Liver (tissue), 9 donors: Measurements from ENCODE around the gene PREP. TPM values are rescaled to one million over a fixed set of nuclear protein-coding genes. Genes with fewer than 3 reads are reported as not detected.

Experiments
- DNase-seq: peaks from one replicate; pipeline ENCODE4 v3.0.0-alpha.2; 2017; ENCODE audit warnings: low spot score
- H3K27ac ChIP-seq, 2 donors: one replicate each; pipeline ENCODE4 v1.7.0; 2013; ENCODE audit warnings: inconsistent platforms in 2 of 2, low read length in 2 of 2, control low read depth in 1 of 2, low read depth in 1 of 2, mild to moderate bottlenecking in 1 of 2
- H3K27me3 ChIP-seq, 4 donors: one replicate each; pipeline versions ENCODE4 v1.6.1 to v1.7.0; 2013; ENCODE audit warnings: low read length in 3 of 4, inconsistent platforms in 1 of 4, mild to moderate bottlenecking in 1 of 4, moderate library complexity in 1 of 4; ENCODE audit not compliant: control insufficient read depth in 4 of 4, insufficient read depth in 4 of 4
- H3K36me3 ChIP-seq, 4 donors: one replicate each; pipeline versions ENCODE4 v1.6.1 to v1.7.0; 2013; ENCODE audit warnings: low read length in 3 of 4, mild to moderate bottlenecking in 3 of 4, low read depth in 1 of 4, moderate library complexity in 1 of 4; ENCODE audit not compliant: control insufficient read depth in 4 of 4, insufficient read depth in 3 of 4
- H3K4me1 ChIP-seq, 4 donors: one replicate each; pipeline versions ENCODE4 v1.6.1 to v1.7.0; 2013; ENCODE audit warnings: low read length in 3 of 4, mild to moderate bottlenecking in 3 of 4, moderate library complexity in 1 of 4; ENCODE audit not compliant: control insufficient read depth in 4 of 4, insufficient read depth in 4 of 4
- H3K4me3 ChIP-seq, 3 donors: one replicate each; pipeline versions ENCODE4 v1.6.1 to v1.7.0; 2013; ENCODE audit warnings: low read length in 3 of 3, control low read depth in 1 of 3, low read depth in 1 of 3, mild to moderate bottlenecking in 1 of 3
- H3K9ac ChIP-seq, 2 donors: one replicate each; pipeline ENCODE4 v1.7.0; 2013; ENCODE audit warnings: low read length in 2 of 2, mild to moderate bottlenecking in 2 of 2, moderate library complexity in 2 of 2, control low read depth in 1 of 2, low read depth in 1 of 2
- H3K9me3 ChIP-seq, 4 donors: one replicate each; pipeline versions ENCODE4 v1.6.1 to v1.7.0; 2013; ENCODE audit warnings: low read length in 3 of 4; ENCODE audit not compliant: control insufficient read depth in 4 of 4
- ATF3 ChIP-seq: IDR thresholded peaks from 2 replicates; pipeline ENCODE4 v1.6.1; 2016; ENCODE audit warnings: antibody characterized with exemption
- EGR1 ChIP-seq, 2 donors: IDR thresholded peaks; 2 replicates each; pipeline ENCODE4 v1.6.1; 2016 to 2018; ENCODE audit warnings: antibody characterized with exemption in 2 of 2, low read depth in 2 of 2
- FOXA1 ChIP-seq: IDR thresholded peaks from 2 replicates; pipeline ENCODE4 v1.6.1; 2016; ENCODE audit warnings: antibody characterized with exemption
- FOXA2 ChIP-seq: IDR thresholded peaks from 2 replicates; pipeline ENCODE4 v1.6.1; 2016; ENCODE audit warnings: antibody characterized with exemption
- GABPA ChIP-seq, 2 donors: IDR thresholded peaks in 1 of 2; conservative IDR thresholded peaks in 1 of 2; 2 replicates each; pipeline ENCODE4 v1.6.1; 2016; ENCODE audit warnings: antibody characterized with exemption in 2 of 2, mild to moderate bottlenecking in 1 of 2, moderate library complexity in 1 of 2
- HNF4A ChIP-seq, 2 donors: conservative IDR thresholded peaks; 2 replicates each; pipeline ENCODE4 v1.6.1; 2016; ENCODE audit warnings: antibody characterized with exemption in 2 of 2, mild to moderate bottlenecking in 2 of 2
- HNF4G ChIP-seq: IDR thresholded peaks from 2 replicates; pipeline ENCODE4 v1.6.1; 2016; ENCODE audit warnings: antibody characterized with exemption
- JUND ChIP-seq, 2 donors: IDR thresholded peaks; 2 replicates each; pipeline ENCODE4 v1.6.1; 2016; ENCODE audit warnings: antibody characterized with exemption in 2 of 2
- NR2F2 ChIP-seq: IDR thresholded peaks from 2 replicates; pipeline ENCODE4 v1.6.1; 2016; ENCODE audit warnings: antibody characterized with exemption
- RAD21 ChIP-seq, 2 donors: IDR thresholded peaks; 2 replicates each; pipeline ENCODE4 v1.6.1; 2016; ENCODE audit warnings: antibody characterized with exemption in 2 of 2, mild to moderate bottlenecking in 2 of 2
- REST ChIP-seq: IDR thresholded peaks from 2 replicates; pipeline ENCODE4 v1.6.1; 2016; ENCODE audit warnings: antibody characterized with exemption, mild to moderate bottlenecking
- RXRA ChIP-seq, 2 donors: IDR thresholded peaks; 2 replicates each; pipeline ENCODE4 v1.6.1; 2017 to 2018; ENCODE audit warnings: antibody characterized with exemption in 2 of 2, mild to moderate bottlenecking in 1 of 2
- SP1 ChIP-seq: IDR thresholded peaks from 2 replicates; pipeline ENCODE4 v1.6.1; 2018; ENCODE audit warnings: antibody characterized with exemption, mild to moderate bottlenecking
- TAF1 ChIP-seq: conservative IDR thresholded peaks from 2 replicates; pipeline ENCODE4 v1.6.1; 2016; ENCODE audit warnings: antibody characterized with exemption, mild to moderate bottlenecking
- YY1 ChIP-seq: IDR thresholded peaks from 2 replicates; pipeline ENCODE4 v1.6.1; 2016; ENCODE audit warnings: antibody characterized with exemption, mild to moderate bottlenecking
- WGBS: extraction: QIAGEN DNeasy Blood & Tissue Kit; methylation state at CpG from one replicate; pipeline ENCODE4 v1.1.7; 2013; 5-methylcytosine and 5-hydroxymethylcytosine counted together
- polyA plus RNA-seq, 2 donors: library from polyadenylated mRNA; stranded (reverse) in 1 of 2; unstranded in 1 of 2; fragments of 200-250 nt in 1 of 2; fragments of >200 nt in 1 of 2; fragmentation: Nextera tagmentation in 1 of 2; extraction: Ambion mirVana in 1 of 2; gene quantifications; one replicate each; pipeline versions ENCODE4 v1.2.1 to v1.2.3, GENCODE V29; 2013 to 2015
- total RNA-seq, 2 donors: library from RNA; depleted of rRNA; stranded (reverse); fragments of >200 nt; gene quantifications; one replicate each; pipeline ENCODE4 v1.2.3, GENCODE V29; 2014
- TF ChIP-seq, protein P1 (sequence below): fragments of 150-350 bp; IDR thresholded peaks from 2 replicates; pipeline ENCODE4 v1.5.1; 2017; ENCODE audit warnings: improper control_type of control experiment, low read depth, low read length; ENCODE audit not compliant: missing input control
- TF ChIP-seq, protein P2 (sequence below): IDR thresholded peaks from 2 replicates; pipeline ENCODE4 v1.6.1; 2016; ENCODE audit warnings: antibody characterized with exemption
- TF ChIP-seq, protein P3 (sequence below): IDR thresholded peaks from 2 replicates; pipeline ENCODE4 v1.6.1; 2016; ENCODE audit warnings: antibody characterized with exemption
- donor health status: healthy.
- donor health status: healthy.
- donor health status: healthy.
- donor health status: healthy.
- donor health status: healthy.

The PREP gene
- total and polyA plus RNA-seq, 4 donors, result 7.3 to 17.7 (median 13.0) TPM

DNA sequence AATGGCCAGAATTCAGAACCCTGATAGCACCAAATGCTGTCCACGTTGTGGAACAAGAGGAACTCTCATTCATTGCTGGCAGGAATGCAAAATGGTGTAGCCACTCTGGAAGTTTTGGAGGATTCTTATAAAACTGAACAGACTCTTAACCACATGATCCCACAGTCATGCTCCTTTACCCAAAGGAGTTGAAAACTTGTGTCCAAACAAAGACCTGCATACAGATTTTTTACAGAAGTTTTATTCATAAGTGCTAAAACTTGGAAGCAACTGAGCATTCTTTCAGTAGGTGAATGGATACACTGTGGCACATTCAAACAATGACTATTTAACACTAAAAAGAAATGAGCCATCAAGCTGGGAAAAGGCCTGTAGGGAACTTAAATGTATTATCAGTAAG lies 32.5 kb downstream of the PREP start:
- DNase-seq, result no peak
- Histone ChIP-seq H3K4me3 (no peak overlapping the region), H3K27ac (no peak overlapping the region), H3K4me1 (no peaks in the 10 kb centered on the region), H3K27me3 (no peaks in the 10 kb centered on the region), H3K9ac (no peak overlapping the region), H3K9me3 (no peaks in the 10 kb centered on the region), H3K36me3 (peaks cover 4 to 31% (median 20%) of the 10 kb centered on the region in 4 donors)
- 93% methylated on average over 1 of the region's 1 CpG for WGBS
- no peak for TF ChIP-seq FOXA1
- no peak for TF ChIP-seq REST
- TF ChIP-seq HNF4A (conservative IDR thresholded peaks at IDR 0.05), result no peak
- no peak for TF ChIP-seq RXRA (IDR thresholded peaks at IDR 0.05)
- no peak for TF ChIP-seq SP1
- TF ChIP-seq, protein P1, sequence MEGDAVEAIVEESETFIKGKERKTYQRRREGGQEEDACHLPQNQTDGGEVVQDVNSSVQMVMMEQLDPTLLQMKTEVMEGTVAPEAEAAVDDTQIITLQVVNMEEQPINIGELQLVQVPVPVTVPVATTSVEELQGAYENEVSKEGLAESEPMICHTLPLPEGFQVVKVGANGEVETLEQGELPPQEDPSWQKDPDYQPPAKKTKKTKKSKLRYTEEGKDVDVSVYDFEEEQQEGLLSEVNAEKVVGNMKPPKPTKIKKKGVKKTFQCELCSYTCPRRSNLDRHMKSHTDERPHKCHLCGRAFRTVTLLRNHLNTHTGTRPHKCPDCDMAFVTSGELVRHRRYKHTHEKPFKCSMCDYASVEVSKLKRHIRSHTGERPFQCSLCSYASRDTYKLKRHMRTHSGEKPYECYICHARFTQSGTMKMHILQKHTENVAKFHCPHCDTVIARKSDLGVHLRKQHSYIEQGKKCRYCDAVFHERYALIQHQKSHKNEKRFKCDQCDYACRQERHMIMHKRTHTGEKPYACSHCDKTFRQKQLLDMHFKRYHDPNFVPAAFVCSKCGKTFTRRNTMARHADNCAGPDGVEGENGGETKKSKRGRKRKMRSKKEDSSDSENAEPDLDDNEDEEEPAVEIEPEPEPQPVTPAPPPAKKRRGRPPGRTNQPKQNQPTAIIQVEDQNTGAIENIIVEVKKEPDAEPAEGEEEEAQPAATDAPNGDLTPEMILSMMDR, result no peak
- TF ChIP-seq, protein P2, sequence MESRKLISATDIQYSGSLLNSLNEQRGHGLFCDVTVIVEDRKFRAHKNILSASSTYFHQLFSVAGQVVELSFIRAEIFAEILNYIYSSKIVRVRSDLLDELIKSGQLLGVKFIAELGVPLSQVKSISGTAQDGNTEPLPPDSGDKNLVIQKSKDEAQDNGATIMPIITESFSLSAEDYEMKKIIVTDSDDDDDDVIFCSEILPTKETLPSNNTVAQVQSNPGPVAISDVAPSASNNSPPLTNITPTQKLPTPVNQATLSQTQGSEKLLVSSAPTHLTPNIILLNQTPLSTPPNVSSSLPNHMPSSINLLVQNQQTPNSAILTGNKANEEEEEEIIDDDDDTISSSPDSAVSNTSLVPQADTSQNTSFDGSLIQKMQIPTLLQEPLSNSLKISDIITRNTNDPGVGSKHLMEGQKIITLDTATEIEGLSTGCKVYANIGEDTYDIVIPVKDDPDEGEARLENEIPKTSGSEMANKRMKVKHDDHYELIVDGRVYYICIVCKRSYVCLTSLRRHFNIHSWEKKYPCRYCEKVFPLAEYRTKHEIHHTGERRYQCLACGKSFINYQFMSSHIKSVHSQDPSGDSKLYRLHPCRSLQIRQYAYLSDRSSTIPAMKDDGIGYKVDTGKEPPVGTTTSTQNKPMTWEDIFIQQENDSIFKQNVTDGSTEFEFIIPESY, result no peak
- TF ChIP-seq, protein P3, sequence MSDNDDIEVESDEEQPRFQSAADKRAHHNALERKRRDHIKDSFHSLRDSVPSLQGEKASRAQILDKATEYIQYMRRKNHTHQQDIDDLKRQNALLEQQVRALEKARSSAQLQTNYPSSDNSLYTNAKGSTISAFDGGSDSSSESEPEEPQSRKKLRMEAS, result no peak
- TF ChIP-seq GABPA (IDR thresholded peaks at IDR 0.05 in 1 of 2, conservative IDR thresholded peaks at IDR 0.05 in 1 of 2), result no peak
- TF ChIP-seq NR2F2, result no peak
- no peak for TF ChIP-seq RAD21 (IDR thresholded peaks at IDR 0.05)
- TF ChIP-seq EGR1 (IDR thresholded peaks at IDR 0.05; ENCODE audit: low read depth in 2 of 2), result no peak
- no peak for TF ChIP-seq TAF1
- no peak for TF ChIP-seq ATF3
- TF ChIP-seq FOXA2, result no peak
- TF ChIP-seq HNF4G, result no peak
- TF ChIP-seq YY1, result no peak
- TF ChIP-seq JUND (IDR thresholded peaks at IDR 0.05), result no peak

- Histone ChIP-seq H3K36me3 (peaks cover under 1 to 32% (median 16%) of the 10 kb centered on the region in 4 donors), H3K27me3 (no peaks in the 10 kb centered on the region), H3K27ac (no peak overlapping the region), H3K4me1 (no peaks in the 10 kb centered on the region), H3K4me3 (no peak overlapping the region), H3K9me3 (no peaks in the 10 kb centered on the region), H3K9ac (no peak overlapping the region)
- 99% methylated on average over 1 of the region's 1 CpG for WGBS
- DNase-seq, result no peak
- TF ChIP-seq HNF4G, result no peak
- no peak for TF ChIP-seq FOXA2
- no peak for TF ChIP-seq YY1
- no peak for TF ChIP-seq REST
- TF ChIP-seq, protein P1, result no peak
- no peak for TF ChIP-seq RXRA (IDR thresholded peaks at IDR 0.05)
- TF ChIP-seq FOXA1, result no peak
- TF ChIP-seq GABPA (IDR thresholded peaks at IDR 0.05 in 1 of 2, conservative IDR thresholded peaks at IDR 0.05 in 1 of 2), result no peak
- no peak for TF ChIP-seq ATF3
- TF ChIP-seq, protein P3, result no peak
Observed at GRCh38 chr6:105369145-105369544, 33.7 kb downstream of the PREP start.
